HepG2 (cell line): ENCODE results near the gene ANKRD61. TPM values are rescaled to one million over a fixed set of nuclear protein-coding genes. Genes with fewer than 3 reads are reported as not detected.

Experiments used
- CHD4 ChIP-seq: fragments of 200-600 bp; sonication (generic); IDR thresholded peaks from 2 replicates; pipeline ENCODE4 v1.7.0; 2017; ENCODE audit warnings: mild to moderate bottlenecking, low read length, borderline replicate concordance
- FOXC1 ChIP-seq: sonication (generic); formaldehyde crosslinking; IDR thresholded peaks from 2 replicates; pipeline ENCODE4 v1.8.0; 2022; ENCODE audit warnings: mild to moderate bottlenecking, missing genetic modification reagents, borderline replicate concordance
- FOXK1 ChIP-seq: sonication (generic); formaldehyde crosslinking; IDR thresholded peaks from 2 replicates; pipeline ENCODE4 v1.4.0; 2020; ENCODE audit warnings: low read depth, missing genetic modification reagents, borderline replicate concordance
- HMG20B ChIP-seq: conservative IDR thresholded peaks from 2 replicates; pipeline ENCODE4 v1.6.1; 2016; ENCODE audit warnings: missing genetic modification reagents, missing compliant biosample characterization
- JARID2 ChIP-seq: sonication (generic); formaldehyde crosslinking; IDR thresholded peaks from 2 replicates; pipeline ENCODE4 v1.8.1; 2023; ENCODE audit warnings: missing genetic modification reagents, inconsistent platforms; ENCODE audit not compliant: insufficient replicate concordance
- MXD3 ChIP-seq: IDR thresholded peaks from 2 replicates; pipeline ENCODE4 v1.6.1; 2016; ENCODE audit warnings: mild to moderate bottlenecking, missing biosample characterization, missing genetic modification reagents
- NFIC ChIP-seq: IDR thresholded peaks from 2 replicates; pipeline ENCODE4 v1.6.1; 2012; ENCODE audit warnings: mild to moderate bottlenecking, low read length, inconsistent platforms
- NKX3-1 ChIP-seq: sonication (generic); formaldehyde crosslinking; IDR thresholded peaks from 2 replicates; pipeline ENCODE4 v1.5.0; 2020; ENCODE audit warnings: missing genetic modification reagents
- REL ChIP-seq: sonication (generic); formaldehyde crosslinking; conservative IDR thresholded peaks from 2 replicates; pipeline ENCODE4 v1.8.0; 2022; ENCODE audit warnings: mild to moderate bottlenecking, missing genetic modification reagents, moderate library complexity
- REPIN1 ChIP-seq: sonication (generic); formaldehyde crosslinking; IDR thresholded peaks from 2 replicates; pipeline ENCODE4 v1.8.0; 2022; ENCODE audit warnings: missing genetic modification reagents, low read depth, mild to moderate bottlenecking, borderline replicate concordance
- SOX5 ChIP-seq: IDR thresholded peaks from 2 replicates; pipeline ENCODE4 v1.6.1; 2016; ENCODE audit warnings: borderline replicate concordance
- SOX6 ChIP-seq, 2 experiments: fragments of 450-650 bp in 1 of 2; sonication (generic) in 1 of 2; formaldehyde crosslinking in 1 of 2; IDR thresholded peaks; 2 replicates each; pipeline versions ENCODE4 v1.4.0 to v1.6.1; 2017 to 2020; ENCODE audit warnings: antibody characterized with exemption in 1 of 2, mild to moderate bottlenecking in 1 of 2, missing genetic modification reagents in 1 of 2
- XBP1 ChIP-seq: sonication (generic); formaldehyde crosslinking; IDR thresholded peaks from 2 replicates; pipeline ENCODE4 v1.5.0; 2020; ENCODE audit warnings: missing genetic modification reagents
- ZGPAT ChIP-seq: IDR thresholded peaks from 2 replicates; pipeline ENCODE4 v1.6.1; 2016; ENCODE audit warnings: mild to moderate bottlenecking
- ZNF256 ChIP-seq: sonication (generic); formaldehyde crosslinking; conservative IDR thresholded peaks from 2 replicates; pipeline ENCODE4 v1.4.0; 2020; ENCODE audit warnings: missing genetic modification reagents
- ZNF383 ChIP-seq: sonication (generic); formaldehyde crosslinking; IDR thresholded peaks from 2 replicates; pipeline ENCODE4 v1.4.0; 2020; ENCODE audit warnings: missing genetic modification reagents, mild to moderate bottlenecking, borderline replicate concordance
- ZNF552 ChIP-seq: sonication (generic); formaldehyde crosslinking; IDR thresholded peaks from 2 replicates; pipeline ENCODE4 v1.9.0; 2022; ENCODE audit warnings: missing genetic modification reagents, mild to moderate bottlenecking, borderline replicate concordance
- polyA plus RNA-seq, 8 experiments: library from polyadenylated mRNA; depleted of rRNA in 3 of 8; stranded (reverse) in 7 of 8; unstranded in 1 of 8; fragments of >200 nt; fragmentation: Illumina TruSeq in 4 of 8; extraction: Trizol in 4 of 8; gene quantifications; 2 replicates each; pipeline versions ENCODE4 v1.2.1 to v1.2.3, GENCODE V29; 2011 to 2016; ENCODE audit warnings: low read depth in 4 of 8, missing spikeins in 1 of 8, mixed read lengths in 1 of 8; ENCODE audit not compliant: insufficient read depth in 1 of 8
- total RNA-seq, 5 experiments: library from RNA; depleted of rRNA; stranded (reverse); fragments of >200 nt; fragmentation: Illumina TruSeq; extraction: Trizol; gene quantifications; 2 replicates each; pipeline ENCODE4 v1.2.3, GENCODE V29; 2016; ENCODE audit warnings: low read depth in 1 of 5
- TF ChIP-seq, protein P1 (sequence below): IDR thresholded peaks from 2 replicates; pipeline ENCODE4 v1.6.1; 2012; ENCODE audit warnings: low read depth, low read length, improper control_type of control experiment
- TF ChIP-seq, protein P2 (sequence below): sonication (generic); formaldehyde crosslinking; IDR thresholded peaks from 2 replicates; pipeline ENCODE4 v1.4.0; 2020; ENCODE audit warnings: missing genetic modification reagents
- TF ChIP-seq, protein P3 (sequence below): IDR thresholded peaks from 2 replicates; pipeline ENCODE4 v1.6.1; 2016
- TF ChIP-seq, protein P4 (sequence below): sonication (generic); formaldehyde crosslinking; IDR thresholded peaks from 2 replicates; pipeline ENCODE4 v1.5.0; 2020; ENCODE audit warnings: mild to moderate bottlenecking, missing genetic modification reagents

Gene ANKRD61
- total and polyA plus RNA-seq, 2 of the 13 experiments (the other 11 are each of a cell fraction or from before 2014, with no cell fraction given) = 0.13 TPM; not detected in 1

GRCh38 chr7:6008668-6009611 lies 22.2 kb upstream of the ANKRD61 start, which contains the start of the genes AIMP2 and PMS2 (continued):
- TF ChIP-seq REPIN1 (CRISPR knock-in tag) = peak; percentile 99
- TF ChIP-seq, protein P1, sequence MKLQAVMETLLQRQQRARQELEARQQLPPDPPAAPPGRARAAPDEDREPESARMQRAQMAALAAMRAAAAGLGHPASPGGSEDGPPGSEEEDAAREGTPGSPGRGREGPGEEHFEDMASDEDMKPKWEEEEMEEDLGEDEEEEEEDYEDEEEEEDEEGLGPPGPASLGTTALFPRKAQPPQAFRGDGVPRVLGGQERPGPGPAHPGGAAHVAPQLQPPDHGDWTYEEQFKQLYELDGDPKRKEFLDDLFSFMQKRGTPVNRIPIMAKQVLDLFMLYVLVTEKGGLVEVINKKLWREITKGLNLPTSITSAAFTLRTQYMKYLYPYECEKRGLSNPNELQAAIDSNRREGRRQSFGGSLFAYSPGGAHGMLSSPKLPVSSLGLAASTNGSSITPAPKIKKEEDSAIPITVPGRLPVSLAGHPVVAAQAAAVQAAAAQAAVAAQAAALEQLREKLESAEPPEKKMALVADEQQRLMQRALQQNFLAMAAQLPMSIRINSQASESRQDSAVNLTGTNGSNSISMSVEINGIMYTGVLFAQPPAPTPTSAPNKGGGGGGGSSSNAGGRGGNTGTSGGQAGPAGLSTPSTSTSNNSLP = no peak
- TF ChIP-seq, protein P2, sequence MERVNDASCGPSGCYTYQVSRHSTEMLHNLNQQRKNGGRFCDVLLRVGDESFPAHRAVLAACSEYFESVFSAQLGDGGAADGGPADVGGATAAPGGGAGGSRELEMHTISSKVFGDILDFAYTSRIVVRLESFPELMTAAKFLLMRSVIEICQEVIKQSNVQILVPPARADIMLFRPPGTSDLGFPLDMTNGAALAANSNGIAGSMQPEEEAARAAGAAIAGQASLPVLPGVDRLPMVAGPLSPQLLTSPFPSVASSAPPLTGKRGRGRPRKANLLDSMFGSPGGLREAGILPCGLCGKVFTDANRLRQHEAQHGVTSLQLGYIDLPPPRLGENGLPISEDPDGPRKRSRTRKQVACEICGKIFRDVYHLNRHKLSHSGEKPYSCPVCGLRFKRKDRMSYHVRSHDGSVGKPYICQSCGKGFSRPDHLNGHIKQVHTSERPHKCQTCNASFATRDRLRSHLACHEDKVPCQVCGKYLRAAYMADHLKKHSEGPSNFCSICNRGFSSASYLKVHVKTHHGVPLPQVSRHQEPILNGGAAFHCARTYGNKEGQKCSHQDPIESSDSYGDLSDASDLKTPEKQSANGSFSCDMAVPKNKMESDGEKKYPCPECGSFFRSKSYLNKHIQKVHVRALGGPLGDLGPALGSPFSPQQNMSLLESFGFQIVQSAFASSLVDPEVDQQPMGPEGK = peak; percentile 78
- peak; percentile 100 for TF ChIP-seq MXD3
- peak; percentile 100 for TF ChIP-seq FOXC1
- TF ChIP-seq, protein P3, sequence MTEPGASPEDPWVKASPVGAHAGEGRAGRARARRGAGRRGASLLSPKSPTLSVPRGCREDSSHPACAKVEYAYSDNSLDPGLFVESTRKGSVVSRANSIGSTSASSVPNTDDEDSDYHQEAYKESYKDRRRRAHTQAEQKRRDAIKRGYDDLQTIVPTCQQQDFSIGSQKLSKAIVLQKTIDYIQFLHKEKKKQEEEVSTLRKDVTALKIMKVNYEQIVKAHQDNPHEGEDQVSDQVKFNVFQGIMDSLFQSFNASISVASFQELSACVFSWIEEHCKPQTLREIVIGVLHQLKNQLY (CRISPR knock-in tag) = peak; percentile 80
- no peak for TF ChIP-seq CHD4
- TF ChIP-seq HMG20B (CRISPR knock-in tag) = peak; percentile 63; the same call in 1 of the 2 replicates
- no peak for TF ChIP-seq SOX6 (IDR thresholded peaks at IDR 0.05)
- peak; percentile 68 for TF ChIP-seq SOX6 (CRISPR knock-in tag; IDR thresholded peaks at IDR 0.05)
- peak; percentile 96; the same call in 1 of the 2 replicates for TF ChIP-seq ZNF383 (CRISPR knock-in tag)
- TF ChIP-seq, protein P4, sequence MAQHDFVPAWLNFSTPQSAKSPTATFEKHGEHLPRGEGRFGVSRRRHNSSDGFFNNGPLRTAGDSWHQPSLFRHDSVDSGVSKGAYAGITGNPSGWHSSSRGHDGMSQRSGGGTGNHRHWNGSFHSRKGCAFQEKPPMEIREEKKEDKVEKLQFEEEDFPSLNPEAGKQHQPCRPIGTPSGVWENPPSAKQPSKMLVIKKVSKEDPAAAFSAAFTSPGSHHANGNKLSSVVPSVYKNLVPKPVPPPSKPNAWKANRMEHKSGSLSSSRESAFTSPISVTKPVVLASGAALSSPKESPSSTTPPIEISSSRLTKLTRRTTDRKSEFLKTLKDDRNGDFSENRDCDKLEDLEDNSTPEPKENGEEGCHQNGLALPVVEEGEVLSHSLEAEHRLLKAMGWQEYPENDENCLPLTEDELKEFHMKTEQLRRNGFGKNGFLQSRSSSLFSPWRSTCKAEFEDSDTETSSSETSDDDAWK (CRISPR knock-in tag) = no peak
- TF ChIP-seq REL (CRISPR knock-in tag) = peak; percentile 99
- peak; percentile 95 for TF ChIP-seq JARID2 (CRISPR knock-in tag)
- TF ChIP-seq FOXK1 (CRISPR knock-in tag) = 0 out of 2 replicates have a peak, but pooled peaks have one; percentile 12
- peak; percentile 95 for TF ChIP-seq ZNF256 (CRISPR knock-in tag)
- peak; percentile 39; the same call in 1 of the 2 replicates for TF ChIP-seq NFIC
- peak; percentile 61 for TF ChIP-seq SOX5 (CRISPR knock-in tag)
- TF ChIP-seq ZGPAT (CRISPR knock-in tag) = peak; percentile 100
- TF ChIP-seq XBP1 (CRISPR knock-in tag) = peak; percentile 97
- TF ChIP-seq ZNF552 (CRISPR knock-in tag) = peak; percentile 100
- TF ChIP-seq NKX3-1 (CRISPR knock-in tag) = peak; percentile 99
